IMR-90 (cell line): ENCODE results near the gene FITM2. TPM values are rescaled to one million over a fixed set of nuclear protein-coding genes. Genes with fewer than 3 reads are reported as not detected.

Experiments
- ATAC-seq: fragments of 200-7000 bp; cut with Tn5 transposase; 2 replicates; pipeline ENCODE4 v1.9.1; 2020; ENCODE audit warnings: low read depth, mild to moderate bottlenecking, moderate library complexity
- BruUV-seq: library from RNA; stranded (reverse); fragments of 400-500 nt; replicated peaks from 2 replicates; lab custom pipeline; 2021; lab: Mats Ljungman, UMichigan
- CTCF ChIA-PET: fragments of 300-600 bp; formaldehyde crosslinking; extraction: SDS; loops from one replicate; lab custom pipeline; 2021; ENCODE audit warnings: antibody characterized with exemption; lab: Yijun Ruan, JAX
- POLR2A ChIA-PET: fragments of 300-600 bp; sonication (Branson Sonifier 250); formaldehyde crosslinking; loops from one replicate; lab custom pipeline; 2022; ENCODE audit warnings: antibody characterized with exemption; ENCODE audit not compliant: unreplicated experiment; lab: Charles Lee
- DNase-seq: peaks from one replicate; pipeline ENCODE4 v3.0.0; 2013
- H2AFZ ChIP-seq: replicated peaks from 2 replicates; pipeline ENCODE3; 2013; ENCODE audit warnings: low read length, mild to moderate bottlenecking; ENCODE audit not compliant: poor library complexity
- H2AK5ac ChIP-seq: 2 replicates; pipeline ENCODE4 v1.6.1; 2013; ENCODE audit warnings: low read depth, low read length, inconsistent platforms
- H2AK9ac ChIP-seq: replicated peaks from 2 replicates; pipeline ENCODE3; 2013; ENCODE audit warnings: mild to moderate bottlenecking, low read depth, low read length, moderate library complexity; ENCODE audit not compliant: poor library complexity
- H2BK120ac ChIP-seq: 2 replicates; pipeline ENCODE4 v1.6.1; 2013; ENCODE audit warnings: low read depth, low read length, inconsistent platforms
- H2BK15ac ChIP-seq: 3 replicates; pipeline ENCODE4 v1.6.1; 2013; ENCODE audit warnings: low read depth, low read length, inconsistent platforms
- H2BK20ac ChIP-seq: 2 replicates; pipeline ENCODE4 v1.6.1; 2013; ENCODE audit warnings: low read depth, mild to moderate bottlenecking, inconsistent platforms, low read length, moderate library complexity
- H2BK5ac ChIP-seq: 2 replicates; pipeline ENCODE4 v1.6.1; 2013; ENCODE audit warnings: mild to moderate bottlenecking, low read depth, low read length, inconsistent platforms; ENCODE audit not compliant: poor library complexity, severe bottlenecking
- H3K14ac ChIP-seq: replicated peaks from 2 replicates; pipeline ENCODE4 v1.6.1; 2013; ENCODE audit warnings: low read depth, low read length, inconsistent platforms
- H3K18ac ChIP-seq: 2 replicates; pipeline ENCODE4 v1.6.1; 2013; ENCODE audit warnings: low read depth, low read length, control low read depth
- H3K23ac ChIP-seq: 2 replicates; pipeline ENCODE4 v1.6.1; 2013; ENCODE audit warnings: low read depth, low read length, inconsistent platforms
- H3K27ac ChIP-seq: 2 replicates; pipeline ENCODE4 v1.5.1; 2013; ENCODE audit warnings: mild to moderate bottlenecking, control low read depth, low read length; ENCODE audit not compliant: insufficient read depth
- H3K27me3 ChIP-seq: 2 replicates; pipeline ENCODE4 v1.6.1; 2013; ENCODE audit warnings: low read length; ENCODE audit not compliant: control insufficient read depth, insufficient read depth
- H3K36me3 ChIP-seq: 2 replicates; pipeline ENCODE4 v1.6.1; 2013; ENCODE audit warnings: low read length, mixed read lengths; ENCODE audit not compliant: control insufficient read depth, insufficient read depth
- H3K4ac ChIP-seq: 2 replicates; pipeline ENCODE4 v1.6.1; 2013; ENCODE audit warnings: low read depth, low read length, inconsistent platforms
- H3K4me1 ChIP-seq: 2 replicates; pipeline ENCODE4 v1.6.1; 2013; ENCODE audit warnings: low read length, mixed read lengths; ENCODE audit not compliant: control insufficient read depth, insufficient read depth
- H3K4me2 ChIP-seq: 2 replicates; pipeline ENCODE4 v1.6.1; 2013; ENCODE audit warnings: low read depth, mild to moderate bottlenecking, control low read depth, low read length, moderate library complexity
- H3K4me3 ChIP-seq: 2 replicates; pipeline ENCODE4 v1.5.1; 2013; ENCODE audit warnings: low read depth, mild to moderate bottlenecking, control low read depth, low read length, moderate library complexity; ENCODE audit not compliant: insufficient read depth
- H3K56ac ChIP-seq: 2 replicates; pipeline ENCODE4 v1.6.1; 2013; ENCODE audit warnings: low read length, inconsistent platforms; ENCODE audit not compliant: insufficient read depth; ENCODE audit errors: extremely low read depth
- H3K79me1 ChIP-seq, 2 experiments: 2 replicates each; pipeline ENCODE4 v1.6.1; 2013; ENCODE audit warnings: low read length in 2 of 2, inconsistent platforms in 1 of 2, low read depth in 1 of 2
- H3K9ac ChIP-seq: 2 replicates; pipeline ENCODE4 v1.6.1; 2013; ENCODE audit warnings: low read depth, low read length, control low read depth
- H3K9me1 ChIP-seq: 2 replicates; pipeline ENCODE4 v1.6.1; 2013; ENCODE audit warnings: low read length, inconsistent platforms; ENCODE audit not compliant: insufficient read depth
- H3K9me3 ChIP-seq: 2 replicates; pipeline ENCODE4 v1.6.1; 2013; ENCODE audit warnings: low read length; ENCODE audit not compliant: control insufficient read depth, insufficient read depth
- H4K20me1 ChIP-seq: 2 replicates; pipeline ENCODE4 v1.6.1; 2013; ENCODE audit warnings: low read length, inconsistent platforms; ENCODE audit not compliant: insufficient read depth
- H4K5ac ChIP-seq: 2 replicates; pipeline ENCODE4 v1.6.1; 2013; ENCODE audit warnings: mild to moderate bottlenecking, low read depth, low read length, control low read depth
- H4K8ac ChIP-seq, 2 experiments: 2 replicates each; pipeline ENCODE4 v1.6.1; 2013; ENCODE audit warnings: low read depth in 2 of 2, low read length in 2 of 2, control low read depth in 1 of 2, inconsistent platforms in 1 of 2
- H4K91ac ChIP-seq: 2 replicates; pipeline ENCODE4 v1.6.1; 2013; ENCODE audit warnings: low read depth, low read length, inconsistent platforms; ENCODE audit not compliant: insufficient read depth
- BHLHE40 ChIP-seq: fragments of 150-350 bp; IDR thresholded peaks from 2 replicates; pipeline ENCODE4 v1.6.1; 2016; ENCODE audit warnings: mild to moderate bottlenecking, low read depth, low read length
- CHD1 ChIP-seq: IDR thresholded peaks from 2 replicates; pipeline ENCODE4 v1.6.1; 2012; ENCODE audit warnings: low read depth, low read length, improper control_type of control experiment
- FOS ChIP-seq: fragments of 150-350 bp; IDR thresholded peaks from 2 replicates; pipeline ENCODE4 v1.6.1; 2016; ENCODE audit warnings: low read depth, low read length
- MXI1 ChIP-seq: IDR thresholded peaks from 2 replicates; pipeline ENCODE4 v1.6.1; 2012; ENCODE audit warnings: low read depth, mild to moderate bottlenecking, low read length, moderate library complexity, borderline replicate concordance
- RCOR1 ChIP-seq: IDR thresholded peaks from 2 replicates; pipeline ENCODE4 v1.6.1; 2012; ENCODE audit warnings: mild to moderate bottlenecking, low read length, improper control_type of control experiment; ENCODE audit not compliant: insufficient replicate concordance
- WGBS, 2 experiments: methylation state at CpG; one replicate each; pipeline versions ENCODE4 v1.1.5 to v1.1.7; 2013; ENCODE audit warnings: missing lambda C conversion rate in 2 of 2; ENCODE audit not compliant: insufficient read length in 1 of 2; ENCODE audit errors: extremely low coverage in 2 of 2; 5-methylcytosine and 5-hydroxymethylcytosine counted together
- dilution Hi-C: fragments of 300-500 bp; cut with HindIII; formaldehyde crosslinking; loops from one replicate; pipeline ENCODE4 v1.14.3; 2018; ENCODE audit warnings: low sequenced_read_pairs; ENCODE audit not compliant: unreplicated experiment
- in situ Hi-C: fragments of 300-500 bp; cut with MboI; formaldehyde crosslinking; loops from 3 replicates; pipeline ENCODE4 v1.14.3; 2019; ENCODE audit warnings: low sequenced_read_pairs, inconsistent platforms, mixed read lengths
- intact Hi-C: fragments of 100-400 bp; cut with micrococcal nuclease; formaldehyde crosslinking; loops from 2 replicates; pipeline ENCODE4 v1.10.0; 2022
- polyA plus RNA-seq, 3 experiments: library from polyadenylated mRNA; depleted of rRNA; stranded (reverse); fragments of >200 nt; gene quantifications; 2 replicates each; pipeline ENCODE4 v1.2.3, GENCODE V29; 2012; ENCODE audit warnings: low replicate concordance in 1 of 3
- total RNA-seq: library from RNA; depleted of rRNA; stranded (reverse); fragments of >200 nt; gene quantifications from 2 replicates; pipeline ENCODE4 v1.2.3, GENCODE V29; 2012
- TF ChIP-seq, protein P1 (sequence below): conservative IDR thresholded peaks from 2 replicates; pipeline ENCODE4 v1.5.1; 2012; ENCODE audit warnings: mild to moderate bottlenecking, low read depth, low read length, improper control_type of control experiment
- TF ChIP-seq, protein P2 (sequence below): fragments of 150-350 bp; IDR thresholded peaks from 2 replicates; pipeline ENCODE4 v1.6.1; 2016; ENCODE audit warnings: low read depth, mild to moderate bottlenecking, low read length, moderate library complexity, borderline replicate concordance

FITM2 gene
- total and polyA plus RNA-seq, 2 of the 4 experiments (the other 2 are of a cell fraction): 3.4 to 6.5 TPM

- Histone ChIP-seq H2BK15ac (no peak overlapping the region), H3K4me2 (no peak overlapping the region), H3K18ac (no peak overlapping the region), H4K5ac (no peak overlapping the region), H2BK20ac (no peak overlapping the region), H4K8ac (no peak overlapping the region), H2AFZ (no peak overlapping the region), H3K79me1 (no peaks in the 10 kb centered on the region), H2AK9ac (no peak overlapping the region), H3K27me3 (no peaks in the 10 kb centered on the region; the same call in 1 of the 2 replicates), H3K9ac (no peak overlapping the region), H2AK5ac (no peak overlapping the region), H3K36me3 (no peaks in the 10 kb centered on the region), H3K23ac (no peak overlapping the region), H2BK5ac (no peak overlapping the region), H3K9me1 (no peaks in the 10 kb centered on the region), H3K4me3 (no peak overlapping the region), H2BK120ac (no peak overlapping the region), H3K56ac (no peak overlapping the region), H3K9me3 (no peaks in the 10 kb centered on the region), H3K4me1 (peaks cover 4% of the 10 kb centered on the region), H4K20me1 (no peaks in the 10 kb centered on the region), H3K27ac (no peak overlapping the region), H4K91ac (no peak overlapping the region), H3K4ac (no peak overlapping the region), H3K14ac (no peak overlapping the region)
- CTCF ChIA-PET: no interaction called here
- dilution Hi-C loops: no loop called here
- POLR2A ChIA-PET: no interaction called here
- DNase-seq: no peak
- ATAC-seq: no peak
- intact Hi-C loops: no loop called here
- no TSS peak for BruUV-seq
- no CpG with 5 or more reads among the region's 2 CpGs for WGBS, 2 experiments
- TF ChIP-seq BHLHE40 (no peak), MXI1 (no peak), RCOR1 (no peak), FOS (no peak), CHD1 (no peak)
- TF ChIP-seq, protein P1, sequence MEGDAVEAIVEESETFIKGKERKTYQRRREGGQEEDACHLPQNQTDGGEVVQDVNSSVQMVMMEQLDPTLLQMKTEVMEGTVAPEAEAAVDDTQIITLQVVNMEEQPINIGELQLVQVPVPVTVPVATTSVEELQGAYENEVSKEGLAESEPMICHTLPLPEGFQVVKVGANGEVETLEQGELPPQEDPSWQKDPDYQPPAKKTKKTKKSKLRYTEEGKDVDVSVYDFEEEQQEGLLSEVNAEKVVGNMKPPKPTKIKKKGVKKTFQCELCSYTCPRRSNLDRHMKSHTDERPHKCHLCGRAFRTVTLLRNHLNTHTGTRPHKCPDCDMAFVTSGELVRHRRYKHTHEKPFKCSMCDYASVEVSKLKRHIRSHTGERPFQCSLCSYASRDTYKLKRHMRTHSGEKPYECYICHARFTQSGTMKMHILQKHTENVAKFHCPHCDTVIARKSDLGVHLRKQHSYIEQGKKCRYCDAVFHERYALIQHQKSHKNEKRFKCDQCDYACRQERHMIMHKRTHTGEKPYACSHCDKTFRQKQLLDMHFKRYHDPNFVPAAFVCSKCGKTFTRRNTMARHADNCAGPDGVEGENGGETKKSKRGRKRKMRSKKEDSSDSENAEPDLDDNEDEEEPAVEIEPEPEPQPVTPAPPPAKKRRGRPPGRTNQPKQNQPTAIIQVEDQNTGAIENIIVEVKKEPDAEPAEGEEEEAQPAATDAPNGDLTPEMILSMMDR: no peak
- TF ChIP-seq, protein P2, sequence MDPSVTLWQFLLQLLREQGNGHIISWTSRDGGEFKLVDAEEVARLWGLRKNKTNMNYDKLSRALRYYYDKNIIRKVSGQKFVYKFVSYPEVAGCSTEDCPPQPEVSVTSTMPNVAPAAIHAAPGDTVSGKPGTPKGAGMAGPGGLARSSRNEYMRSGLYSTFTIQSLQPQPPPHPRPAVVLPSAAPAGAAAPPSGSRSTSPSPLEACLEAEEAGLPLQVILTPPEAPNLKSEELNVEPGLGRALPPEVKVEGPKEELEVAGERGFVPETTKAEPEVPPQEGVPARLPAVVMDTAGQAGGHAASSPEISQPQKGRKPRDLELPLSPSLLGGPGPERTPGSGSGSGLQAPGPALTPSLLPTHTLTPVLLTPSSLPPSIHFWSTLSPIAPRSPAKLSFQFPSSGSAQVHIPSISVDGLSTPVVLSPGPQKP: no peak
- in situ Hi-C loops: no loop called here
Measured at GRCh38 chr20:44280387-44280786, 30.6 kb downstream of the FITM2 start.
